NCI-H2227 treated with DMSO at 0.1 percent for 48 hours (cell line): ENCODE data around the gene METTL18.
"Not testable (repeated sequence)": the region's sequence is repeated elsewhere in the genome, so short reads cannot be mapped to it uniquely, and the experiment has no call there.

ENCODE experiments used
- DNase-seq: peaks from one replicate; lab custom pipeline; 2025; lab: John Stamatoyannopoulos, UW

Gene METTL18

DNA sequence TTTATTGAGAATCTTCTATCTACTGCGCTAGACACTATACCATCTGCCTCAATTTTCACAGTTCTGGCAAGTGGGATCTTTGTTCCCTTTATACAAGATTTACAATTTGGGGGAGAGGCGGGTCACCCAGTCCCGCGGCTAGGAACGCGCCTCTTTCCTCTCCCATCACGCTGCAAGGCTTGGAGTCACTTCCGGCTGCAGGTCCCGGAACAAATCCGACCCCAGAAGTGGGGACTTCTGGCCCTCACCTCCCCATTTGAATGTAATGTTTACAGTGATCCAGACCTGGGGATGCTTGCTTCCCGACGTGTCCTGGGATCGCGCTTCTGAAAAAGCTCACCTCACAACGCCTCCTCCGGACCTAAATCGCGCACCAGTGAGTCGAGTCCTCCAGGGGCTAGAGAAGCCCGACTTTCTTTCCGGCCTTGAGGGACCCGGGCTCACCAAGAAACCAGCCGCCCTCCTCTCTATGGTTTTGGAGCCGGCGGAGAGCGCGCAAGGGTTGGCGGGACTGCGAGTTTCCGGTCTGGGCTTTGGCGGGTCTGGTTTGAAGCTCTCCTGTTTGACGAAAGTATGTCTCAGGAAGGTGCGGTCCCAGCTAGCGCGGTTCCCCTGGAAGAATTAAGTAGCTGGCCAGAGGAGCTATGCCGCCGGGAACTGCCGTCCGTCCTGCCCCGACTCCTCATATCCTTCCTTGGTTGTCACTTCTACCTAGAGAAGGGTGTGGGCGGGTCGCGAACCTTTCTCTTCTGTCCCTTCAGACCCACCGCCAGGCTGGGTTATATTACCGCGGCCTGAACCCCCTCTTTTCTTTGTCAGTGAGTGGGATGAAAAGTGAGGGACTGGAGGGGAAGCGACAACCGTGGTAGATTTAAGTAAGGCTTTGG, at the start of gene METTL18:
METTL18 (minus strand) TSS at position 378 of the 887 bp plus-strand sequence. CDS start 1,212 bp downstream, outside the sequence.
- peak; percentile 91 for DNase-seq

DNA sequence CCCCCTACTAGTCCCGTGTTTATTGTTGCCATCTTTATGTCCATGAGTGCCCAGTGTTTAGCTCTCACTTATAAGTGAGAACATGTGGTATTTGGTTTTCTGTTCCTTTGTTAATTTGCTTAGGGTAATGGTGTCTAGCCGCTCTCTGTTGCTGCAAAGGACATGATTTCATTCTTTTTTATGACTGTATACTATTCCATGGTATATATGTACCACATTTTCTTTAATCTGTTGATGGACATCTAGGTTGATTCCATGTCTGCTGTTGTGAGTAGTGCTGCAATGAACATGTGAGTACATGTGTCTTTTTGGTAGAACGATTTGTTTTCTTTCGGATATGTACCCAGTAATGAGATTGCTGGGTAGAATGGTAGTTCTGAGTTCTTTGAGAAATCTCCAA, 44.2 kb upstream of the METTL18 start:
- no peak for DNase-seq

DNA sequence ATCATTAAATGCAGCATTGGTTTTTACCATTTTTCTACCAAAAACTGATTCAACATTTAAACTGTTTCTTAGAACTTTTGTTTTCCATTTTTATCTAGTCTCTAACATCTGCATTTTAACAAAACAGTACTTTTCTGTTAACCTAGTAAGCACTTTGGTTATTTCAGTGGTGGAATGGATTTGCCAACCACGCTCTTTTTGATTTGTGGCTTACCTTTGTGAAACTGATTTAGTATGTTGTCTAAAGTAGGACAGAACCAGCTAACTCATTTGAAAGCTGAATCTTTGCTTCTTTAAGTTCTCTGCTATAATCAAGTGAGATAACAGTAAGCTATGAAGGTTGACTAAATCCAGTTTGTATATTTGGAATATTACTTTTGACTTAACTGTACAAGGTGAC, 41.5 kb upstream of the METTL18 start:
- no peak for DNase-seq

DNA sequence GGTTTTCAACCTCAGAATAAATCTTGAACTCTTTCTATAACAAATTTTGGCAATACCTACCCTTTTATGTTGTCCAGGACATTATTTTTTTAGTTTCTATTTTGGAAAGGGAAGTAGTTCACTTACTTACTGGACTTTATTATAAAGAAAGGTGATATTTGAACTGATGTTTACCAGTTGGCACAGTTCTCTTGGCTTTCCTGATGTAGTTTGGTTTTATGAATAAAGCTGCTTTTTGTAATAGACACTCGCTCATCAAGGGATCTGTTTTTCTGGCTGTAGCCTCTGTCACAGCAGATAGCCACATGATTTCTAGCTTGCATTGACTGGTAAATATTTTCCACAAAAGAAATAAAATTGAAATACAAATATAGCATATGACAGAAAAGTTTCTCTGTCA, 40.9 kb upstream of the METTL18 start:
- no peak for DNase-seq

DNA sequence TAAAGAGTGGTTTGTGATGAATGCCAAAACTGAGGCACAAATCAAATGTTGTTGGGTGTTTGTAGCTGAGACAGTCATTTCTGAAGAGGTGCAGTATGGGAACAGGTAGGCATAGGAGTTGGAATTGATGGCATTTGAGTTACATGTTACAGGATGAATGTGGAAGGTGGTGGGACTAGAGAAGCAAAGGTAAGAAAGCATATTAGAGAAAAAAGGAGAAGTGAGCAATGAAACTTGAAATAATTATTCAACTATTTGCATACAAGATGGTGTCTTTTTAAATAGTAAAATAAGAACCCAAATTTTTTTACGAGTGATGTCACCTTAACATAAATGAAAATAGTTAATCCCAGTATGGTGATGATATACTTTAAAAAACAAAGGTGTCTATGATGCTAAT, 40.2 kb upstream of the METTL18 start:
- no peak for DNase-seq

DNA sequence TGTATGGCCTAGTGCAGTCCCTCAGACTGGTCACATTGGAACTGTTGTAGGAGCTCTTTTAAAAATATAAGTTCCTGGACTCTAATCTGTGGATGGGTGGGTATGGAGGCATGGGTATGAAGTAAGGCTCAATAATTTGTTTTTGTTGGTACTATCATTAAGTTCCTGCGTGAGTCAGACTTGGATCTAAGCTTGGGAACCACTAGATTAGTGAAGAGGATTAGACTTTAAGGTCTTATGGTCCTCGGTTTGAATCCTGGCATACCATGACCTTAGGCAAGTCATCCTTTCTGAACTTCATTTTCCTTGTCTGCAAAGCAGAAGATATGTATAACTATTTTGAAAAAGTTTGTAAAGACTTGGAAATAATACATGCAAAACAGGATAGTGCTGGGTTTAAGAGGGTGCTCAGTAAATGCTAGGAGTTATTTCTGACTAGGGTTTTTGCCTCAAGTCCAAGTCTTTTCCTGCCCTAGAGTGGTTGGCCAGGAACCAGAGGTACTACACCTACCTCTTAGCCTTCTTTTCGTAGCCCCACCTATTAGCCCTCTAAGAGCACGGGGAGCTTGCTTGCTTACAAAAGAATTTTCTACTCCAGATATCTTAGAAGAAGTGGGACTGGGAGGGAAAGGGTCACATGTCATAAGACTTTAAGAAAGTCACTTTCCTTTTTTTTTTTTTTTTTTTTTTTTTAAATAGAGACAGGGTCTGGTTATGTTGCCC, 38.6 kb upstream of the METTL18 start:
- no peak for DNase-seq

DNA sequence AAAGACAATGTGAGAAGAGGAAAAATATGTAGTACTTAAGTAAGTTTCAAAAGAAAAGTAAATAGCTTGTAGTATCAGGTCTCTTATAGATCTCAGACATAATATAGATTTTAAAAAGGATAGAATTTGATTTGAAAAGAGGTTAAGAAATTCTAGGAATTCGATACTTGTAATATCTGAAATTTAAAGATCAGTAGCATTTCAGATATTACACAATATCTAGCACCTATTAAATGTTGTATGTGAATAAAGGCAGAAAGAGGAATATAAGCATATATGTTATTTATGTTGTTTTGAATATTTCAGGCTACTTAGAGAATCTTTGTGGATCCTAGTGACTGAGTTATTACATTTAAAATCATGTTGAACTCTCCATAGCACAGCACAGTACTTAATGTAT, 35.0 kb upstream of the METTL18 start:
- DNase-seq: no peak

DNA sequence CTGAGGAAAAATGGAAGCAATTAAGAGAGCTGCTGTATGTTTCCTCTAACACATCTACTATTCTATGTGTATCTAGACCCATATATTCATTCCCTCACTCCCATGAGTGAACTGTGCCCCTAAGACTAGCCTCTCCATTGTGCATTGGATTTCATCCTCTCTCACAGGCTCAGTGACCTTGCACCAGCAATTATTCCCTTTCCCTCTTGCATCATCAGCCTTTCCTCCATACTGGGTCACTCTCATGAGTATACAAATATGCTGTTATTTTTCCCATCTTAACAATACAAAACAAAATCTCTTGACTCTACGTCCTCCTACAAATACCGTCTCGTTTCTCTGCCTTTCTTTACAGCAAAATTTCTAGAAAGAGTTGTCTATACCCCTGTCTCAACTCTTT, 29.4 kb upstream of the METTL18 start:
- DNase-seq: no peak

DNA sequence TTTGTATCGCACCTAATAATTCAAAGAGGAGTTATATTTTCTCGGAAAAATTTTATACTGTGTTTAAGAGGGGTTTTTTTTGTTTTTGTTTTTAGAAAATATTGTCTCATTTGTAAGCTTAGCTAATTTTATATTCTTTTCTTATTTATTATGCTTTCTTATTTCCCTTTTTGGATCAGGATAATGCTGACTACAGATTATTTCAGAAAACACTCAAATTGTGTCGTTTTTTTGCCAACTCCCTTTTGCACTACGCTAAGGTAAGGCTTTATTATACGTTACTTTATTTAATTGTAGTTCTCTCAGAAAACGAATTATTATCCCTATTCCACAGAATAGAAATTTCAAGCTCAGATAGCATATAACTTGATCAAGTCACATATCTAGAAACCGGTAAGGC, 26.8 kb upstream of the METTL18 start:
- no peak for DNase-seq

DNA sequence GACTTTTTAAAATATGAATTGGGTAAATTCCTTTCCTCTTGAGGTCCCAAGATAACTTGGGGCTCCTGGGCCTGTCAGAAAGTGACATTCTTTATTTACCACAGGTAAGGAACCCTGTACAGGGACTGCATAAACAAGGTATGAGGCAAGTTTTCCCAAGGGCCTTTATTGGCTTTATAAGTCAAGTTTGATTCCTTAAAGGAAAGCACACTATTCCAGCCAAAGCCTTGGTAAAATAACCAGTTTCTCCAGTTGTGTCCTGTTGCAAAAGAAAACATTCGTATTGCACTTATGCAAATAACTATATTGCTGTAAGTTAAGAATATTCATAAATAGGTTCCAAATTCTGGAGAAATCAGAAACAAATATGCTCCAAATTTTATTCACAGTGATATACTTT, 21.9 kb upstream of the METTL18 start:
- no peak for DNase-seq

DNA sequence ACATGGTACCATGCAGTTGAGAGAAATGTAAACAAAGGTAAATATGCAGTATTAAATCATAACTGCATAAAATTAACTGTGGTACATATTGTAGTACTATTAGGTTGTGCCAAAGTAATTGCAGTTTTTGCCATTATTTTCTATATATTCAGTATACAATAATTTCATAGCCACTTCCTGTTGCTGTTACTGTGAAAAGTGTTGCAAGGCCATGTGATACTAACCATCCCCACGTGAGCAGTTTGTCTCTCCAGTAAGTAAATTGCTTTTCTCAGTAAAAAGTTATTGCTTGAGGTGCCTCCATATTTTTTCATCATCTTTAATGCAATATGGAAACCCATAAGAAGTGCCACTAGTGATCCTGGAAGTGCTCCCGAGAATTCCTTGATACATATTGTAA, 19.6 kb upstream of the METTL18 start:
- DNase-seq: no peak

DNA sequence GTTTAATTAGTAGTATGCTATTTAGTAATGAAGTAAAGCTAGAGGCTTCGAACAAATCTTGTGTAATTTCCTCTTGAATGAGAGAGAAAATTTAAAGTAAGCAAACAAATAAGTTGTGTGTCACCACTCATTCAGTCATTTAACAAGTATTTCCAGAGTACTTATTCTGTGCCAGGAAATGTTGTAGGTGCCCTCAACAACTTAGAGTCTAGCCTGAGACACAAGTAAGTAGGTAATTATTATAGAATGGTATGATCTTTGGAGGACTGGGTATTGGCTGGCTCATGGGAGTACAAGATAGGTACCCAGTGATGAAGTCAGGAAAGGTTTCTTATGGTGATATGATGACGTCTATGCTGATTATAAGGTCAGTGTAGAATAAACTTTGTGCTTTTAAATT, 17.4 kb upstream of the METTL18 start:
- no peak for DNase-seq

DNA sequence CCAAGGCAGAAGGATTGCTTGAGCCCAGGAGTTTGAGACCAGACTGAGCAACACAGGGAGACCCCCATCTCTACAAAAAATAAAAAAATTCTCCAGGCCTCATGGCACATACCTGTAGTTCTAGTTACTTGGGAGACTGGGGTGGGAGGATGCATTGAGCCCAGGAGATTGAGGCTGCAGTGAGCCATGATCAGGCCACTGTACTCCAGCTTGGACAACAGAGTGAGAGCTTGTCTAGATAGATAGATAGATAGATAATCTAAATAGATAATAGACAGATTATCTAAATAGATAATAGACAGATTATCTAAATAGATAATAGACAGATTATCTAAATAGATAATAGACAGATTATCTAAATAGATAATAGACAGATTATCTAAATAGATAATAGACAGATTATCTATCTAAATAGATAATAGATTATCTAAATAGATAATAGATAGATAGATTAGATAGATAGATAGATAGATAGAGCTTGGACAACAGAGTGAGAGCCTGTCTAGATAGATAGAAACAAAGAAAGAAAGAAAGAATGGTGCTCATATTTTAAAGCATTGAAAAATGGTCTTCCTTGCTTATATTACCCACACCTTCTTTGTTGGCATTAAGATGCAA, 16.8 kb upstream of the METTL18 start:
- DNase-seq: not testable (repeated sequence)

DNA sequence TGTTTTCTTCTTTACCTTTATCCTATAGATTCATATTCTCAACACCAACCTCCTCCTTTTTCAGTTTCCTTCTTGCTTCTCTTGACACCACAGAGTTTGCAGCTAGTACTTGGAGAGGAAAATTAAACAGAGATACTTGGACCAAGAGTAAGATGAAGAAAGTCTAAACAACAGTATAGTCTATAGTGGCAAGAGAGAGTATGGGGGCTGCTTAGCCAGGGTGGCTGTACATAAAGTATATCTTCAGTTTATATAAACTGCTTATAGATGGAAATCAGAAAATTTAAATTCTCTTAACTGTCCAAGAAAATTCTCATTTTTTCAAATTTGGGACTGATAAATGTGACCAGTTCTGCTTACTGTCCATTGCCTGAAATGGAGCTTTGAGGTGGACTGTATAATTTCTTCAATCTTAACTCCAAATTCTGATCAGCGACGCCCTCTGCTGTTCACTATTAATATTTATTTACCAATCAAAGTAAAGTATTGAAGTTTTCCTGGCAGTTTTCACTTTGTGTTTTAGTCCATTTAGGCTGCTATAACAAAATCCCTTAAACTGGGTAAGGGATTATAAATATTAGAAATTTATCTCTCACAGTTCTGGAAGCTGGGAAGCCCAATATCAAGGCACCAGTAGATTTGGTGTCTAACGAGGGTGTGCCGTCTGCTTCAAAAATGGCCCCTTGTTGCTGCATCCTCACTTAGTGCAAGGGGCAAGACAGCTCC, 14.8 kb upstream of the METTL18 start:
- DNase-seq: peak; percentile 35

DNA sequence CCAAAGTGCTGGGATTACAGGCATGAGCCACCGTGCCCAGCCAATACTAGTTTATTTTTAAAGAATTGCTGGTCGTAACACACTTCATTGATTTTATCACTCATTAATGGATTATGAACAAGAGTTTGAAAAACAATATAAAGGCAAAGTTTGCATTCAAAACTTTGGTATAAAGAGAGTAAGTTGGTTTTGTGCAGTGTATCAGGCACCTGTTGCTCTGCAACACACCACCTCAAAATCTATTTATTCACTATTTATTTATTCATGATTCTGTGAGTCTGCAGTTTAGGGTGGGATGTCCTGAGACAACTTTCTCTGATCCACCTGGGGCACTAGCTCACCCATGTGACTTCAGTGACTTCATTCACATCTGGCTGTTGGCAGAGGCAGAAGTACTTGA, 10.2 kb upstream of the METTL18 start:
- DNase-seq: no peak

DNA sequence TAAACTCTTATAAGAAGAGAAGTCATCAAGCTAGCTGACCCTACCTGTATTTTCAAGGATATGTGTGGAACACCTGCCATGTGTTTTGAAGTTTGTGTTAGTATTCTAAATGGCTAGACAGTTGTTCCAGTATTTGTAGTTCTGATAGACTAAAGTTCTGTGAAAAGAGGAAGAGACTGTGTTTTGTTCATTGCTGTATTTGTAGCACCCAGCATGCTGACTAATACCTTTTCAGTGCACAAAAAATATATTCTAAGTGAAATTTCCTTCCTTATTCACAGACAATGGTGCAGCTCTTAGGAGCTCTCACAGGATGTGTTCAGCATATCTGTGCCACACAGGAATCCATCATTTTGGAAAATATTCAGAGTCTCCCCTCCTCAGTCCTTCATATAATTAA, 8.2 kb upstream of the METTL18 start:
- DNase-seq: no peak

DNA sequence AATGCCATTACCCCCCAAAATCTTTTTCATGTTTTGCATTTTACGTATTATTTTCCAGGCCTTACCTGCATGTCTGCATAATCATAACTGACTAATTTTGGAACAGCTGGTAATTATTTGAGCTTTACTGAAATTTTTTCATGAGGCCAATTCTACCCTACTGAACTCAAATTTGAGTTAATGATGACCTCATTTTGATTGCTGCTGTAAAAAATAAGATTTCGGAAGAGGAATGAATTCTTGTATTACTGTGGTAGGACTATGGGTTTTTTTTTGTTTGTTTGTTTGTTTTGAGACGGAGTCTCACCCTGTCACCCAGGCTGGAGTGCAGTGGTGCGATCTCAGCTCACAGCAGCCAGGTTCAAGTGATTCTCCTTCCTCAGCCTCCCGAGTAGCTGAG, 2.6 kb upstream of the METTL18 start:
- DNase-seq: no peak

DNA sequence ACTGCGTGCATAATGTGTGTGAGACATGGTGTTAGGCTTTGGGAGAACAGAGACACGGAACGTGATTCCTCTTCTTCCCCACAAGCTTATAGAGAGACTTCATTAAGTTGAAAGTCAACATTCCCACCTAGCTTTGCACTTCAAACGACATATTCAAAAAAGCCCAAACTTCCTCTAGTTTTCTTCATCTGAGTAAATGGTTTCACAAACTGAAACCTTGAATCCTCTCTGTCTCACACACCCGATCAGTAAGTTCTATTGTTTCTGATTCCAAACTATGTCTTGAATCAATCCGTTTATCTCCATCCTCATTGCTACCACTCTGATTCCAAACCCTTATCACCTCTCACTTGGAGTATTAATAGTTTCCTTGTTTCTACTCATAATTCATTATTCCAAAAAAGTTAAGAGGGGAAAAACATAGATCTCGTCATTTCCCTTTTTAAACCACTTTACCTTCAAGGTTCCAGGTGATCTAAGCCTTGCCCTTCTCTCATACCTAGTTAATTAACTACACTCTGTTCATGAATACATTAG, 1.6 kb upstream of the METTL18 start:
- DNase-seq: no peak

DNA sequence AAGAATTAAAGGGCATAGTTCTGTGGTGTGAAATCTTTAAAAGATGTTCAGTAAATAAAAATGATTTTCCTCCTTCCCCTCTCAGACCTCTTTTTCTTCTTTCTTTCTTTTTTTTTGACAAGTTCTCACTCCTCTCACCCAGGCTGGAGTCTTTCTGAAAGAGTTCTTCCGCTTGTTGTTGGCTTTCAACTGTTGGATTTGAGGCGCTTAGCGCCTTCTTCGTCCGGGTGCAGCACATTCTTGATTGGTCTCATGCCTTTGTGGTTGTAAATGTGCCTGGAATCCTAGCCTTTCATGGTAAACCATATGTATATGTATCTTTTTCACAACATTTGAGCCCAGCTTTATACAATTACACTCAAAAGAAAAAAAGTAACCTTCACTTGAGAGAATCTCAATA, 980 bp upstream of the METTL18 start:
- no peak for DNase-seq

DNA sequence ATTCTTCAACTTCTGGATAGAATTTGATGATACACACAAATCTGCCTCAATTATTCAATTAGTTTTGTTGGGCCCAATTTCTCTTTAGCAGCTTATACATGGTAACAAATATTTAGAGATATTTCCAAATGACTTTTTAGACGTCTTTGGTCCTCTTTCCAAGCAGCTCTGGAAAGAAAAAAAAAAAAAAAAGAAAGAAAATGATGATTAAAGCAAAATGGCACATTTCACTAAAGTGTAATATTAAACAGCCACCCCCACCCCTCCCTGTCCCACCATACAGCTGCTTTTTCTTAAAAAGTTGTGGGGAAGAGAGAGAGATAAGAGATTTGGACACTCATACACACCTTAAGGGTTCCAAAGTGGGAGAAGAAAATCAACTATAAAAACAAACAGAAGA, 977 bp downstream of the METTL18 start:
- no peak for DNase-seq

DNA sequence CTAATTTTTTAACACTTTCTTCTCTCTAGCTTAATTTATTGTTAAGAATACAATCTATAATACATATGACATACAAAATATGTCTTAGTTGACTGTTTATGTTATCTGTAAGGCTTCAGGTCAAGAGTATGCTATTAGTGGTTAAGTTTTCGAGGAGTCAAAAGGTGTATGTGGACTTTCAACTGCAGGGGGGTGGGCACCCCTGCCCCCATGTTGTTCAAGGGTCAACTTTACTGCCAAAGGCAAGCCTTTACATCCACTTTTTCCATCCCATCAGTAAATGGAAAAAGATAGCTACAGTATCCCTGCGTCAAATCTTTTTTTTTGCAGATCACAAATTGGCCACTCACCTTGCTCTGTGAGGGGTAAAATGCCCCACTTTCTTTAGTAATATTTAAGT, 6.3 kb downstream of the METTL18 start:
- no peak for DNase-seq

DNA sequence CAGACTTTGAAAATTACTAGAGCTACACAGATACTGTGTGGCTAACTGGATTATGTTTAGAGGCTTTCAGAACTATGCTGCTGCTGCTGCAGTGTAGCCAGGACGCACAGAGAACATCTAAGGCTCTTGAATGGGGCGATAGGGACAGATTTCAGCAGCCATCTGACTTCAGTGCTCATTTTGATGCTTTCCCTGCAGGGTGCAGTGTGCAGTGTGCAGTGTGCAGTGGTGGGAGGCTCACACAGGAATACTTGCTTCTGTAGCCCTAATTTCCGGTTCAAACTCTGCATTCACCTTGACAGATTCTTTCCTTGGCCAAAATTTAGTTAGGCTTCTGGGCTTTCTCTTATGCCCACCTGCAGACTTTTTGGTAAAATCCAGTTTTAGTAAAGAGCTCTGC, 7.7 kb downstream of the METTL18 start:
- DNase-seq: no peak
